HL-60 (cell line): ENCODE data around the gene CEP57.

Source experiments
- CTCF ChIP-seq: IDR thresholded peaks from one replicate; pipeline ENCODE4 v1.5.1; 2011; ENCODE audit warnings: low read length, control low read depth, inconsistent platforms; ENCODE audit not compliant: insufficient read depth
- POLR2AphosphoS5 ChIP-seq: IDR thresholded peaks from 2 replicates; pipeline ENCODE4 v1.6.1; 2012; ENCODE audit warnings: low read depth
- SPI1 ChIP-seq: IDR thresholded peaks from 2 replicates; pipeline ENCODE4 v1.6.1; 2012; ENCODE audit warnings: low read depth, mild to moderate bottlenecking, borderline replicate concordance

- TF ChIP-seq CTCF, result peak; percentile 84
- TF ChIP-seq SPI1, result 0 out of 2 replicates have a peak, but pooled peaks have one; percentile 21
- no peak for TF ChIP-seq POLR2AphosphoS5
Measured at GRCh38 chr11:95835768-95836488, 45.6 kb downstream of the CEP57 start.
